CD4-positive, alpha-beta T cell treated with Interleukin-15 for 1 hour (primary cell): ENCODE data around the gene PINLYP.

Source experiments
- DNase-seq: peaks from one replicate; pipeline ENCODE4 v3.0.0-alpha.2; 2020

Gene PINLYP

DNA sequence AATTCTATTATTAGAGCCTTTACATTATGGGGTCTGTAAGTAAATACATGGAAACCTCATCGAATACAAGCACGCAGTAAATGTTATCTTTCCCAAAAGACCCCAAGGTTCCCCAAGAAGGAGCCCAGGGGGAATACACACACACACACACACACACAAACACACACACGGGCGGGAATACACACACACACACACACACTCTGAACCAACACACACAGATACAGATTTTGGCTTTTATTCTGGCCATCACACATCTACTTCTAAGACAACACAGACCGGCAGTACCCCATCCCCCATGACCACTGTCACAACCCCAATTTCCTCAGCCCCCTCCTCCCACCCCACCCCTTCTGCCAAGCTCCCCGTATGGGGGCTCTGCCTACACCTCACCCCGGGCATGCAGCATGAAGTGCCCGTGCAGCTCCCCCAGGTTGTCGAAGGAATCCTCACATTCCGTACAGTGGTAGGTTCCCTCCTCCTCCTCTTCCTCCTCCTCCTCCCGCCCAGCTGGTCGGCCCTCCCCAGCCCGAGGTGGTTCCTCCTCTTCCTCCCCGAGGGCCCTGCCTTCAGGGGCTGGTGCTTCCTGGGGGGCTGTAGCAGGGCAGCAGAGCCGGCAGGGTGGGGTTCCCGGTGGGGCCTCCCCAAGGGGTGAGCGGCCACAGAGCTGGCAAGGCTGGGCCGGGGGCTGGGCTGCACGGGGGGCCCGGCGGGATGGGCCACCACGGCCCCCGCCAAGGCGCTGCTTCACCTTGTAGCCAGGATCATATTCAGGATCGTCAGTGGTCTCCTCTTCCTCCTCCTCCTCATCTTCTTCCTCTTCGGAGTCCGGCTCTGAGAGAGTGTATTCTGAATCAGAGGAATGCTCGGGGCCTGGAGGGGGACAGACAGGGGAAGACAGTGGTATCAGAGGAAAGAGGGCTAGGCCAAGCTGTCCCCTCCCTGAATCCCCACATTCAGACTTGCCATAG is 31.9 kb downstream of the PINLYP start:
- no peak for DNase-seq

DNA sequence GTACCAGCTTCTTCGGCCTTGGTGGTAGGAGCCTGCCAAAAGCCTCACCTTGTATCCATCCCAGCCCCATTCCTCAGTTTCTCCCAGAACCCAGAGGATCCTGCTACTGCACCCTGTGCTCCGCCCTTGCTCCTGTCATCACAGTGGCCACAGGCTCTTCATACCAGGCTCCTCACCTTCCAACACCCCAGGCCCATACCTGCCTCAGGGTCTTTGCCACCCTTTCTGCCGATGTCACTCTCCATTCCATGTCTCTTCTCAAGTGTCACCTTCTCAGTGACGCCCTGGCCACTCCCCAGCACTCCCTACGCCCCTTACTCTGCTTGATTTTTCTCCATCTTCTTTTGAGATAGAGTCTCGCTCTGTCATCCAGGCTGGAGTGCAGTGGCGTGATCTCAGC is 34.3 kb downstream of the PINLYP start:
- no peak for DNase-seq

DNA sequence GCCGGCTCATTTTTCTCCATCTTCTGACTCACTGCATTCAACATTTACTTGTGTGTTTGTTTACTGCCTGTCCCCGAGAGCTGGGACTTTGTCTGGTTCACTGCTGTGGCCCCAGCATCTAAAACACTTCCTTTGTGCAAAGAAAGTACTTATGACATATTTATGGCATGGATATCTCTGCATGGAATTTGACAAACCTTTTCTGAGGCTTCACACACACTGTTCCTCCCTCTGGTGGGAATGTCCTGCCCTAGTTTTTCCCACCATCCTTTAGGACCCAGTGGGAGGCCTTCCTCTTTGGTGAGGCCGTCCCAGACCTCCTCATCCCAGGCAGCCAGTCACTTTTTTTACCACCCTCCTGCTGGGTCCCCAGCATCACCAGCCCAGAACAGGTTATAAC is 34.9 kb downstream of the PINLYP start:
- no peak for DNase-seq

DNA sequence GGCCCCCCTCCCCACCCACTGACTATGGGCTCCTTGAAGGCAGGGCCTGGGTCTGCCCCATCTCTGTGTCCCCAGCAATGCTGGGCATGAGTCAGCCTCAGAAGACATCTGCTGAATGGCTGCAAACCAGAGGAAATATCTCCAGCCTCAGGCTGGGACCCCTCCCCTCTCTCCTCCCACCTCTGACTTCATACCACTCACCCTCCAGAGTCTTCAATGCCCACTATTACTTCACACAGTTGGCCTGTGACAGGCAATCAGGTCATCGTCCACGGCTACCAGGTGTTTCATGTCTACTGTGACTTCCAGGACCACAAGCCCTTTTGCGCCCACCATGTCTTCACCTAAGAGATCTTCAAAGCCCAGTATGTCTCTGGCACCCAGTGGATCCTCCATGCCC is 36.2 kb downstream of the PINLYP start, which contains the start of gene SRRM5:
Gene SRRM5, plus strand, starts transcription at position 301 of the 400 bp plus-strand sequence. Its CDS starts 34 bp downstream, at position 335.
- DNase-seq = no peak

DNA sequence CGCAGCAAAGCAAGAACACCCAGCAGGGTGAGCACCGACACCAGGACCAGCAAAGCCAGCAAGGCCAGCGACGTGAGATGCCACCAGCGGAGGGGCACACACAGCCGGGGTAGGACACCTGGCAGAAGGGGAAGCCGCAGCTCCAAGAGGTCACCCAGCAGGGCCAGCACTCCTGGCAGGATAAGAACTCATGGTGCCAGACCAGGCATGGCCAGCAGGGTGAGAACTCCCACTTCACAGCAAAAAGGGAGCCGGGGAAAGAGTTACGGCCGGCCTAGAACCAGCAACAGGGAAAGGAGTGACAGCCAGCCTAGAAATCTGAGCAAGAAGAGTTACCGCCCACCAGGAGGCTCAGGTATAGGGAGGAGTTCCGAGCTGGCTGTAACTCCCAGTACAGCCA is 36.8 kb downstream of the PINLYP start:
- DNase-seq = no peak

DNA sequence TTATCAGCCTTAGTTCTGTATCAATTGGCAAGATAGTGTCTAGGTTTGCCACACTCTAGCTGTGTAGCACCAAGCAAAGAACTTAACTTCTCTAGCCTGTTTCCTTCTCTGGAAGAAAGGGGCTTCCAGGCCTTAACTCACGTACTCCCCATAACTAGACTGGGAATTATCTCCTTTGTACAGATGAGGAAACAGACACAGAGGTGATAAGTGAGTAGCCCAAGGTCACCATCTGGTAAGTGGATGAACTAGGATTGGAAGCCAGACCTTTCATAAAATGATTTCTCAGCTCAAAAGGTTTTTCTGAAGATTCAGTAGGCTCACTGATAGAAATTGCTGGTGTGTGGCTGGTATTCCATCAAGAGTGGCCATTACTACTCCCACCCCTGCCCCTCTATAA is 40.7 kb downstream of the PINLYP start:
- no peak for DNase-seq

DNA sequence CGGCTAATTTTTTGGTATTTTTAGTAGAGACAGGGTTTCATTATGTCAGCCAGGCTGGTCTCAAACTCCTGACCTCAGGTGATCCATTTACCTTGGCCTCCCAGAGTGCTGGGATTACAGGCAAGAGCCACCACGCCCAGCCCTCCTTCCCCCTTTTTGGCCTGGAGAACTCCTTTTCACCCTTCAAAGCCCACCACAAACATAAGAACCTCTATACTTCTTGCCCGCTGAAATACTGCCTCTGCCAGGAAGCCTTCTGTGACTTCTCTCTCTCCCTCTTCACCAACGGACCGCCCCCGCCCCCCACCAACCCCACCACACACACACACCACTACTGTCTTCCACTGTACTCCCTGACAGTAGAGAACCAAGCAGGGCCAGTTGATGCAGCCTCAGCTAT is 41.4 kb downstream of the PINLYP start:
- DNase-seq = no peak

DNA sequence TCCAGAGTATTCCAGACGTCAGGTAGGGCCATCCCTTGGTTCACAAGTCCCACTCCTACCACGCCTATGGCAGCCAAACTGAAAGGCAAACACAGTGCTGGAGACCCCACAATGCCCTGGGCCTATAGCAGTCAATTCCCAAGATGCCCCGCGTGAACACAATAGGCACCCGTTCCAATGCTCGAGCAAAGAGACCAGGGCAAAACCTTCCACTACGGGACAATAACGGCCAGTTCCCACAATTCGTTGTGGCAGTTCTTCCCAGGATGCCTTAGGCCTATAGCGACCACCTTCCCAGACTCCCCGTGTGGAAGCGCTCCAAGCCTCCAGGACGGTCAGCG is 43.3 kb downstream of the PINLYP start:
- DNase-seq = peak; percentile 36

DNA sequence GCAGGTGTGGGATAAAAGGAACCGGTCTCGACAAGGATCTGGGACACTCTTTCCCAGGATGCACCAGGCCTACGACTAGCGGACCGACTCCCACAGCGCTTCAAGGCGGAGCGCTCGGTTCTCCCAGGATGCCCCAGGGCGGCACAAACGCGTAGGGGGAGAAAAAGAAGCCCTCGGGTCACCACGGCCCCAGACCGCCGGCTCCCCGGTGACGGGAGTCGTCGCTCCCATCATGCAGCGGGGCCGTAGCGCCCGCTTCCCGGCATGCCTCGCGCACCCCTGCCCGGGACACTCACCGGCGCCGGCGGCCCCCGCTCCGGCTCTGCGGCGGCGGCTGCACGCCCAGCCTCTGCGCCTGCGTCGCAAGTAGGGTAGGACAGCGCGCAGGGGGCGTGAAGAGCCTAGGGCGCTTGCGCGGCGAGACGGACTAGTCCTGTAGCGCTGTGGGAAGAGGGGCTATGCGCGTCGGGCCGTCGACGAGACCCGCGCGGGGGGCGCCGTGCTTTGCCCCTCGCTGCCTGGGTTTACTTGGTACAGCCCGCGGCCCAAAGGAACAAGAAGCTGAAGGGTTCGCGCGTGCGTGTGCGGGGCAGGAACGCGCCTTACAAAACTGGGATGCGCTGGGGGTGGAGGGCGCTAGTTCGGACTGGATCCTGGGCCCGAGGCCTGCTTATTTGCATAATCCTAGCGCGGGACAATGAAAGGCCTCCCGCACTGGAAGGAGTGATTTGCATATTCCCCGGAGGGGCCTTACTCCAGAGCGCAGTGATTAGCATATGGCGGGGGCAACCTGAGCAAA is 43.9 kb downstream of the PINLYP start, which contains the start of gene ZNF428:
Gene ZNF428, minus strand, starts transcription at position 368 of the 799 bp plus-strand sequence. CDS start 5,325 bp downstream, outside the sequence.
- peak; percentile 92 for DNase-seq

DNA sequence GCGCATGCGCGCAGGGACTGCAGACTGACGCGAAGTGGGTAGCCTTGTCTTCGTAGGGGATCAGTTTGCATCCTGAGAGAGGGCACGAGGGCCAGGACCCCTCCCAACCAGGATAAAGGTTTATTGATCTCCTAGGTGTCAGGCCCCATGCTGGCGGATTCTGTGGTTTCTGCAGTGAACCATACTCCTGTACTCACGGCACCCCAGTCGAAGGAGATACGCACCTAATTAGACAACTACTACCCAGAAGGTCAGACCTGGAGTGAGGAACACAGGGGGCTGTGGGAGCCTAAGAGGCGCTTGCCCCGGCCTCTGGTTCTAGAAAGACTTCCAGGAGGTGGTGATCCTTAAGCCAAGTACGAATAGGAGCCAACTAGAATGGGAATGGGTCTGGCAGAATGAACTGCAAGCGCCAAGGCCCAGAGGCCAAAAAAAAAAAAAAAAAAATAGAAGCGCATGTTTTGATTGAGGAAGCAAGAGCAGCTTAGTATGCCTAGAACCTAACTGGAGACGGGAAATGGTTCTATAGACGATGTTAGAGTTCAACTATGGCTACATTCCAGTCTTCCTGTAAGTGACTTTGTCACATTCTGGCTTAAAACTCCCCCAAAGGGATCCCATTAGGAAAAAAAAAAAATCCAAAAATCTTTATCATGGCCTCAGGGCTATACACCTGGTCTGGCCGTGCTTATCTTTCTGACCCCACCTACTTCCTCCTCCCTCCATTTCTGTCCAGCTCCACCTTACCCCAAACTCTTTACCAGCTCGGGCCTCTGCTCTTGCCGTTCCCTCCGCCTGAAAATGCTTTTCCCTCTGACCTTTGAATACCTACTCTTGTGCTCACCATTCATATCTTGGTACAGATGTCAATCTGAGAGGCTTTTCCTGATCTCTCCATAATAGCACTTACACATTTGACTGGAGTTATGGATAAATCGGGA is 44.7 kb downstream of the PINLYP start:
- DNase-seq = no peak

DNA sequence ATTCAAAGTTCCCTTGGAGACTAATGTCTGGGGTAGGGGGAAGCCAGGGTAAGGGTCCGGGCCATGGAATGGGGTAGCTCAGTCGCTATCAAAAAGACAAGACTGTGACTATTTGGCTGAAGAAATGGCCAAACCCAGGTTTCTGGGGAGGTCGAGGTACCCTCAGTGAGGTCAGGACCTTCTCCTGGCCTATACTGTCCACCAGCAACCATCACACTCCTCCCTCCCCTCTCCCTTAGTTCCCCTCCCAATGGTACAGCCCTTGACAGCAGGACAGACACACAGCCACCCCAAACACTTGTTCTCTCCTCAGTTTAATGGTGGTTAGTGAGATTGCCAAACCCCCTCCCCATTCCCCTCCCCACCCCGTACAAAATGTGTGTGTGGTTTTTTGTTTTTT is 46.5 kb downstream of the PINLYP start:
- no peak for DNase-seq

DNA sequence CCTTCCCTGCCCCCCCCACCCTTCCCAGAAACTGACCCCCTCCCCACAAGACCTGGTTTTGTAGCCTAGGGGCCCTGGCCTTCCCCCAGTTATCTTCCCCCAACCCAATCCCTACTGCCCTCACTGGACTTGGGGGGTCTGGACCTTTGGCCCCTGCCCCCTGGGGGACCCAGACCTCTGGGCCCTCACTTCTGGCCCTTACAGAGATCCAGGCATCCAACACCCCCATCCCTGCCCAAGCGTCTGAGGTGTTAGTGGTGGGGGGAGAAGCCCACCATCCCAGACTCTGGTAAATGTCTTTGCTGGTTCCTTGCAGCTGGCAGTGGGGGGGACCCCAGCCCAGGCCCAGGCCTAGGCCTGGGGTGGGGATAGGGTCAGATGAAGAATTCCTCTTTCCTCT is 47.4 kb downstream of the PINLYP start:
- DNase-seq = no peak

DNA sequence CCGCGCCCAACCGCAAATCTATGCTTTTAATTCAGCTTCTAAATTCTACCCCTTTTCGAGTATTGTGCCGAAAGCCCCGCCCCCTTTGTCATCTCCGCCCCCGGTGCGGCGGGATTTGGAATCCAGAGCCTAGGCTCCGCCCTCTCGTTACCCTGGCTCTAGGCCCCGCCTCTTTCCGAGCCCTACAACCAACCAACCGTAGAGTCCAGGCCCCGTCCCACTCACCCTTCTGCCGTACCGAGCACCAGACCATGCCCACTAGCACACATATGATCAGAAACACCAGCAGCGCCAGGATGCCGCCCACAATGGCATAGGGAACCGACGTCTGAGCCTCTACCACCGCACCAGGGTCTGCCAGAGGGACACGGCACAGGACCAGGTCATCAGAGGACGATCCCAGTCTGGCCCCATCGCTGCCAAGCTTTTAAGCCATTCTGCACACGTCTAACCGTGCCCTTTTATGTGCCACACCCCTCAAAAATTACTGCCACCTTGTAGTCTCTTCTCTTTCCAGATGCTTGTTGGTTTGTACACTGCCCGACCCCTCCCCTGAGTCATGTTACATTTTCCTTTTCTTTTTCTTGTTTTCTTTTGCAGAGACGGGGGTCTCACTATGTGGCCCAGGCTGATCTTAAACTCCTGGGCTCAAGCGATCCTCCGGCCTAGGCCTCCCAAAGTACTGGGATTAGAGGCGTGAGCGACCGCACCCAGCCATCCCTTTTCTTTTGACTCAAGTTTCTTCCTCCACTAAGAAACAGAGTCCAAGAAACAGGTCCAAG is 48.5 kb downstream of the PINLYP start:
- DNase-seq = no peak

DNA sequence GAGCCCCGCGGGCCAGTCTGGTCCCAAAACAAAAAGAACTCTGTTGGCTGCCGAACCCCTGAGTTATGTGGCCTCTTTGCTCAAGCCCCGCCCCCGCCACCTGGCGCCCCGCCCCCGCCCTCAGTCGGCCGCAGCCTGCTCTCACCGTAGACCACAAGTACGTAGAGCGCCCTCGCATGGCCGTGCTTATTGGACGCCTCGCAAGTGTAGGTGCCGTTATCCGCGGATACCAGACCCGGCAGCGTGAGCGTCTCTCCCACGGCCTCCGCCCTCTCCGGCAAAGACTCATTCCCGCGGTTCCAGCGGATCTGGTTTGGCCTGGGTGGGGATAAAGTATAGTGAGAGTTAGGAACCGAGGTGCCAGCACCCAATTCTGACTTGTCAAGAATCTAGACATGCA is 49.3 kb downstream of the PINLYP start:
- peak; percentile 88 for DNase-seq

DNA sequence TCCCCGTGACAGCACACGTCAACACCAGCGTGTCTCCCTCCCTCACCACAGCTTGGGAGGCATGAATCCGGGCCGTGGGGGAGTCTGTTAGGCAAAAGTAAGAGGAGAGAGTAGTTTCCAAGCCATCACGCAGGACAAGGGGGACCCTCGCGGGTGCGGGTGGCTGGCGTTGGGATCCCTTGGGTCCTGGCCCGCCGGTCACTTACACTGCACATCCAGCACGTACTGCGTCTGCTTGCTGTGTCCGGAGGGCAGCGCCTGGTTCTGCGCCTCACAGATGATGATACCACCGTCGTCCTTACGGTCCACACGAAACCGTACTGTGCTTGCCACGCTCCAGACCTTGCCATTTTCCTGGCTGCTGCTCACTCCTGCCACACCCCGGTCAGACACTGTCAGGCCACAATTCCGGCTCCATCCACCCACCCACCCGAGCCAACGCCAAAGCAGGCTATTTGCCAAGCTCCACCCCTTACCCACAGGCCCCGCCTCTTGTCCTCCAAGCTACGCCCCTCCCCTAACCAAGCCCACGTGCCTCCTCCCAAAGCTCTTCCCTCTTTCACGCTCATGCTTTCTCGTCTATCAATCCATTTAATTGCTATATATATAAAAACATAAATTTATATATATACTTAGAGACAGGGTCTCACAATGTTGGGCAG is 50.4 kb downstream of the PINLYP start:
- DNase-seq = no peak

DNA sequence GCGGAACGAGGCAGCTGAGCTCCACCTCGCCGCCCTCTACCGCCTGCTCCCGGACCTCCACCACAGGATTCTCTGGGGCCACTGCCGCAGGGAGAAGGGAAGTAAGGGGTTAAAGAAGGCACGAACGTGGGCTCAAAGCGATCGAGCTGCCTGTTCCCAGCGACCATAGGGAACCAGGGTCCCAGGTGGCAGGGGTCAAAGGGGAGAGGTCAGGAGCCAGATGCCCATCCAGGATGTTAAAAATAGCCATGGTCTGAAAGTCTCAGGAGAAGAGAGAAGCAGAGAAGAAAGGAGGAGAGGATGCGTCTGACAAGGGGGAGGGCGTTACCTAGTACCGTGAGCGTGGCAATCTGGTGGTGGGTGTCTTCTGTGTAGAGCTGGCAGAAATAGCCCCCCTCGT is 51.2 kb downstream of the PINLYP start:
- no peak for DNase-seq

DNA sequence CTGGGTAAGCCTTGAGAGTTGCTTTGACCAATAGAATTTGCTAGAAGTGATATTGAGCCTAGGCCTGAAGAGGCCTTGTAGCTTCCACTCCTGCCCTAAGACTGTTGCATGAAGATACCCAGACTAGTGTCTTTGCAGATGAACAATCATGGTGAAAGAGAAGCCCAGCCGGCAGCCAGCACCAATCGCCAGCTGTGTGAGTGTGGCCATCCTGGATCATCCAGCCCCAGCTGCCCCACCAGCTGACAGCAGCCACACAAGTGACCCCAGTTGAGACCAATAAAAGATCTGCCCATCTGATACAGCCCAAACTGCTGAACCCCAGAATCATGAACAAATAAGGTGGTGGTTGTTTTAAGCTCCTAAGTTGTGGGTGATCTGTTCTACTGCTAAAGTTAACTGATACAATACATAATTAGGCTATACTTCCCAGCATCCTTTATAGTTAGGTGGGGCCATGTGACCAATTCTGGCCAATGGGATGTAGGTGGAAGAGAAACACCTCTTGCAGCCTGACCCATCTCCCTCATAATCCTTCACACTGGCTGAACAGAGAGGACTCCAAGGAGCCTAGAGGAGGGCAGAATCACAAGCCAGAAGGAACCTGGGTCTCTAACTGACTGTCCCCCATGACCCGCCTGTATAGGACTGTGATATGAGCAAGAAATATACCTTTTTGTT is 53.2 kb downstream of the PINLYP start:
- no peak for DNase-seq

DNA sequence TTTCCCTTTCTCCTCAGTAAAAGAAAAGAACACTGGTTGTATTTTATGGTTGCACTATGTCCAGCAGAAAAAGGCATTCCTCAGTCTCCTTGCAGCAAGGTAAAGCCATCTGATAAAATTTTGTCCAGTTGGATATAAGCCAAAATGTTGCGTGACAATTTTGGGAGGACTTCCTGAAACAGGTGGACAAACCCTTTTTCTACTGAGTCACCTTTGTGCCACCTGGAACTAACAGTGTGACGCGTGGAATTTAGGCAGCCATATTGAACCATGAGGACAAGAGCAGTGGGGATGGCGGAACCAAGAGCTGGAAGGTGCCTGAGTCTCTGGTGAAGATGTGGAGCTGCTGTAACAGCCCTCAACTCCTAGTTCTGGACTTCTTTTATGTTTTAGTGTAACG is 55.9 kb downstream of the PINLYP start:
- no peak for DNase-seq
